SW480 (cell line): ENCODE results near the gene FGFR3.

Experiments
- DNase-seq: peaks from one replicate; pipeline ENCODE4 v3.0.0-alpha.2; 2016; ENCODE audit warnings: low spot score

Gene FGFR3

DNA sequence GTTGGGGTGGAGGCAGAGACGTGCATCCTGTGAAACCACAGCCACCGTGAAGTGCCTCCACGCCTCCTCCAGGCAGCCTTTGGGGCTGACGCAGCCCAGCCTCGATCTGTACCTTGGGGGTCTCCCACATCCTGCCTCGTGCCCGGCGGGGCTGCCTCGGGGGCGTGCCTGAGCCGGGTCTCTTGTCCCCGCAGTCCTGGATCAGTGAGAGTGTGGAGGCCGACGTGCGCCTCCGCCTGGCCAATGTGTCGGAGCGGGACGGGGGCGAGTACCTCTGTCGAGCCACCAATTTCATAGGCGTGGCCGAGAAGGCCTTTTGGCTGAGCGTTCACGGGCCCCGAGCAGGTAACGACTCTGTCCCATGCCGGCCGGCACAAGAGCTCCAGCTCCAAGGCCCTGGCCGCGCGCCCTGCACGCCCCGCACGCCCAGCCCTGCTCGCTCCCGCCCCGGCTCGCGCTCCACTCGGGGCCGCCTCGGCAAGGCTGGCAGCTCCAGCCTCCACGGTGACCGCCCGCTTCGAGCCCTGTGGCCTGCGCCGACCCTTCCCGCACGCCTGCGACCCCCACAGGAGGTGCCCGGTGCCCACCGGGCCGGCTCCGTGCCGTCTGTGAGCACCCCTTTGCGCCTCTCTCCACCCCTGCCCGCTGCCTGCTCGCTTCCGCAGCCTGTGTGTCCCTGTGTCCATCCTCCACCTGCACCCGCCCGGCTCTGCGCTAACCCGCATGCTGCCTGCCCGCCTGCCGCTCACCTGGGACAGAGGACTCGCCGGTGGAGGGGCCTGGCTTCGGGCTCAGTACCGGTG is 9.8 kb downstream of the FGFR3 start:
- no peak for DNase-seq

DNA sequence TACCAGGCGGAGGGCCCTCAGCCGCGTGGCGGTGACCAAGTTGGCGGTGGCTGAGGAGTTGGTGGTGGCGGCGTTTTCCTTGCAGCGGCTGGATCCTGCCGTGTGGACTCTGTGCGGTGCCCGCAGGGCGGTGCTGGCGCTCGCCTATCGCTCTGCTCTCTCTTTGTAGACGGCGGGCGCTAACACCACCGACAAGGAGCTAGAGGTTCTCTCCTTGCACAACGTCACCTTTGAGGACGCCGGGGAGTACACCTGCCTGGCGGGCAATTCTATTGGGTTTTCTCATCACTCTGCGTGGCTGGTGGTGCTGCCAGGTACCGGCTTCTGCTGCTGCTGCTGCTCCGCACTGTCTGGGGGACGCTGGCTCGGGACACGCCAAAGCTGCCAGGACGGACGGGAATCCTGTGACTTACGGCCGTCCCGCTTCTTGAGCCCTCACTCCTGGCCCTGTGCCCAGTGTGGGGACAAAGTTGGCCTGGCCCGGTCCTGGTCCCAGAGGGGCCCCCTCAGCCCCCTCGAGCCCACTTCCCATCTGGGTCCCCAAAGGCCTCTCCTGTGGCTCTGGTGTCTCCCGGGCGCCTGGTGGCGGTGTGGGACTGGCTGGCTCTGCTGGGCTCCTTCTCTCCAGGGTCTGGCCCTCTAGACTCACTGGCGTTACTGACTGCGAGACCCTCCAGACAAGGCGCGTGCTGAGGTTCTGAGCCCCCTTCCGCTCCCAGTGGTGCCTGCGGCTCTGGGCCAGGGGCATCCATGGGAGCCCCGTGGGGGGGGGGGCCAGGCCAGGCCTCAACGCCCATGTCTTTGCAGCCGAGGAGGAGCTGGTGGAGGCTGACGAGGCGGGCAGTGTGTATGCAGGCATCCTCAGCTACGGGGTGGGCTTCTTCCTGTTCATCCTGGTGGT is 10.7 kb downstream of the FGFR3 start:
- DNase-seq = no peak

DNA sequence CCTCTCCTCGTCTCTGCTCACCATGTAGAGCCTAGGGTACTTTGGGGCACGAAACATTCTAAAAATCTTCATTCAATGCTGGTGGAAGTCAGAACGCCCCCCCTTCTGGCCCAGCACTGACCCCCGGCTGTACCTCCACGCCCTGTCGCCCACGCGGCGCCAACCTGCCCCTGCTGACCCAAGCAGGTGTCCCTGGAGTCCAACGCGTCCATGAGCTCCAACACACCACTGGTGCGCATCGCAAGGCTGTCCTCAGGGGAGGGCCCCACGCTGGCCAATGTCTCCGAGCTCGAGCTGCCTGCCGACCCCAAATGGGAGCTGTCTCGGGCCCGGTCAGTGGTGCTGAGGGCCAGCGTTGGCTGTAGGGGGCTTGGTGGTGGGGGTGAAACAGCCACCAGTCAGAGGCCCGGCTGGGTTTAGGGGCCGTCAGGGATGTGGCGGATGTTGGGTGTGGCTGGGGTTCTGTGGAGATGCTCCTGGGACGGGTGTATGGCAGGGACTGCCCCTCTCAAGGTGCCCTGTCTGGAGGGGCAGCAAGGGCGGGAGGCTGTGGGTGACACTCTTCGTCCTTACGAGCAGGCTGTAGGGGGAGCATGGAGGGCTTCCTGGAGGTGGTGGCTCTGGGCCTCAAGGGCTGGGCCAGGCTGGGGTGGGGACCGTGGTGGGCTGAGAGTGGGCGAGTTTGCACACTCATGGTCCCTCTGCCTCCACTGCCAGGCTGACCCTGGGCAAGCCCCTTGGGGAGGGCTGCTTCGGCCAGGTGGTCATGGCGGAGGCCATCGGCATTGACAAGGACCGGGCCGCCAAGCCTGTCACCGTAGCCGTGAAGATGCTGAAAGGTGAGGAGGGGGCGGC is 11.8 kb downstream of the FGFR3 start:
- no peak for DNase-seq

GRCh38 chr4:1805493-1806222 is 12.6 kb downstream of the FGFR3 start:
- DNase-seq = no peak

DNA sequence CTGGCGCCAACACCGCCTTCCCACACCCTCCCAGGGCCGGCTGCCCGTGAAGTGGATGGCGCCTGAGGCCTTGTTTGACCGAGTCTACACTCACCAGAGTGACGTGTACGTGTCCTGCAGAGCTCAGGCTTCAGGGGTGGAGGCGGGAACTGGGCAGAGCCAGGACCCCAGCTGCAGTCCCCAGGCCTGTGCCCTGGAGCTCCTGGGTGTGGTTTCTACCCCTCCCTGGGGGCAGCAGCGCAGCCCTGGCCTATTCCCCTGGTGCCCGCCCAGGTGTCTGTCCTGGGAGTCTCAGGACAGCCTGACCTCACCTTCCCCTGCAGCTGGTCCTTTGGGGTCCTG is 13.1 kb downstream of the FGFR3 start:
- no peak for DNase-seq

- DNase-seq = no peak
Measured at GRCh38 chr4:1806596-1807331, 13.7 kb downstream of the FGFR3 start.

GRCh38 chr4:1807332-1807777 is 14.3 kb downstream of the FGFR3 start:
- DNase-seq = no peak

DNA sequence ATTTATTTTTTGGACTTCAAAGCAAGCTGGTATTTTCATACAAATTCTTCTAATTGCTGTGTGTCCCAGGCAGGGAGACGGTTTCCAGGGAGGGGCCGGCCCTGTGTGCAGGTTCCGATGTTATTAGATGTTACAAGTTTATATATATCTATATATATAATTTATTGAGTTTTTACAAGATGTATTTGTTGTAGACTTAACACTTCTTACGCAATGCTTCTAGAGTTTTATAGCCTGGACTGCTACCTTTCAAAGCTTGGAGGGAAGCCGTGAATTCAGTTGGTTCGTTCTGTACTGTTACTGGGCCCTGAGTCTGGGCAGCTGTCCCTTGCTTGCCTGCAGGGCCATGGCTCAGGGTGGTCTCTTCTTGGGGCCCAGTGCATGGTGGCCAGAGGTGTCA is 15.3 kb downstream of the FGFR3 start:
- DNase-seq = no peak

- DNase-seq = no peak
Measured at GRCh38 chr4:1808851-1809753, 16.0 kb downstream of the FGFR3 start.

DNA sequence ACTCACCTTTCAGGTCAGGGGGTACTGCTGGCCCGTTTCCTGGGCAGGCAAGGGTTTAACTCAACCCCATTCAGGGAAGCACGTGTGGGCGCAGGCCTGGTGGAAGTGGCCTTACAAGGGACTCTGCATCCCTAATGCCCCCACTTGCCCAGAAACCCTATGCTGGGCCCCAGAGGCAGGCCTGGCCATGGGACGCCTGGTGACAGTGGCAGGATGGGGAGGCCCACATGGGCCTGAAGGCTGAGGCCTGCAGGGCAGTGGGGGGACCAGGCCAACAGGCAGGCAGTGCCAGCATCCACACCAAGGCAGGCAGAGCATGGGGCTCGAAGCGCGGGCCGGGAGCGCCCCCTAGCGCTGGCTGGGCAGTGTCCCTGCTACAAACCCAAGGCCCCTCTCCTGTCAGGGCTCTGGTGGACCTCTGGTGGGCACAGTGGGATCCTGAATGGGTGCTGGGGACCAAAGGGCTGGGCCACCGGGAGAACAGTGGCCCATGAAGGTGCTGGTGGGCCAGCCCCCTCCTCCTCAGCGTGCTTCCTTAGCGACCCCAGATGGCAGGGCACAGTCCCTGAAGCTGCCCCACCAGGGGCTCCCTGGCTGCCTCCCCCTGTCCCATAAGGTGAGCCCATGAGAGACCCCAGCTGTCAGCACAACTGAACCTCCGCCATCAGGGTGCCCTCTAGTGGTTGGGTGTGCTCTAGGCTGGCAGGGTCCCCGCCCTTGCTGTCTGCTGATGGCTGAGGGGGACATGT is 16.8 kb downstream of the FGFR3 start:
- DNase-seq = peak; percentile 57

- no peak for DNase-seq
Measured at GRCh38 chr4:1810765-1811164, 17.7 kb downstream of the FGFR3 start.

DNA sequence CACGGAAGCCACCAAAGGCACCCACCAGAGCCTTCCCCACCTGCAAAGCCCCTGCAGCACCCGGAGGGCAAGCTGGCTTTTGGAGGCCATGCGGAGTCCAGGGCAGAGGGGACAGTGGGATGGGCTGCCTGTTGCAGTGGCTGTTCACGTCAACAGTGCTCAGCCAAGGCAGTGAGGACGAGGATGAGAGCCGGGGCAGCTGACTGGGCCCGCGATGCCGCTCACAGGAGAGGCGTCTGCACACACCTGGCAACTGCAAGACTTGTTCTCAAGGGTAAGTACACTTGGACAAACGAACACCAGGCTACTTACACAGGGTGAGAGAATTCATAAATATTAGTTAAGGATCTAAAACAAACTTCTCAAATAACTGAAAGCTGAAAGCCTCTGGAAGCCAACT is 19.6 kb downstream of the FGFR3 start:
- no peak for DNase-seq

- no peak for DNase-seq
Measured at GRCh38 chr4:1813231-1813630, 20.1 kb downstream of the FGFR3 start.

GRCh38 chr4:1813915-1814314 is 20.8 kb downstream of the FGFR3 start:
- DNase-seq = no peak

DNA sequence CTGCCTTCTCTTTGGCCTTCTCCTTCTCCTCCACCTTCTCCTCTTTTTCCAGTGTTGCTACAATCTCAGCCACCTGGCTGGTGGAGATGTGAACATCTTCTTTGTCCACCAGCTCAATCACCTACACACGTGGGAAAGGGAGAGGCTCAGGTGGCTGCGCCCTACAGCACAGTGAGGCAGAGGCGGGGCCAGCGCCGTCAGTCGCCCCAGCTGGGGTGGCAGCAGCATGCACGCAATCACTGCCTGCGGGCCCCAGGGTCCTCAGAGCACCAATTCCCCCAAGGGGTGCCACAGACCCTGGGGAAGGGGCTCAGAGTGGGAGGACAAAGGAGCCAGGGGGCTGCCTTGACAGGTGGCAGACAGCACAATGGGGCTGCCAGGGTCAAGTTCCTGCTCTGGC is 21.4 kb downstream of the FGFR3 start:
- DNase-seq = no peak

GRCh38 chr4:1815096-1815996 is 22.3 kb downstream of the FGFR3 start:
- no peak for DNase-seq

DNA sequence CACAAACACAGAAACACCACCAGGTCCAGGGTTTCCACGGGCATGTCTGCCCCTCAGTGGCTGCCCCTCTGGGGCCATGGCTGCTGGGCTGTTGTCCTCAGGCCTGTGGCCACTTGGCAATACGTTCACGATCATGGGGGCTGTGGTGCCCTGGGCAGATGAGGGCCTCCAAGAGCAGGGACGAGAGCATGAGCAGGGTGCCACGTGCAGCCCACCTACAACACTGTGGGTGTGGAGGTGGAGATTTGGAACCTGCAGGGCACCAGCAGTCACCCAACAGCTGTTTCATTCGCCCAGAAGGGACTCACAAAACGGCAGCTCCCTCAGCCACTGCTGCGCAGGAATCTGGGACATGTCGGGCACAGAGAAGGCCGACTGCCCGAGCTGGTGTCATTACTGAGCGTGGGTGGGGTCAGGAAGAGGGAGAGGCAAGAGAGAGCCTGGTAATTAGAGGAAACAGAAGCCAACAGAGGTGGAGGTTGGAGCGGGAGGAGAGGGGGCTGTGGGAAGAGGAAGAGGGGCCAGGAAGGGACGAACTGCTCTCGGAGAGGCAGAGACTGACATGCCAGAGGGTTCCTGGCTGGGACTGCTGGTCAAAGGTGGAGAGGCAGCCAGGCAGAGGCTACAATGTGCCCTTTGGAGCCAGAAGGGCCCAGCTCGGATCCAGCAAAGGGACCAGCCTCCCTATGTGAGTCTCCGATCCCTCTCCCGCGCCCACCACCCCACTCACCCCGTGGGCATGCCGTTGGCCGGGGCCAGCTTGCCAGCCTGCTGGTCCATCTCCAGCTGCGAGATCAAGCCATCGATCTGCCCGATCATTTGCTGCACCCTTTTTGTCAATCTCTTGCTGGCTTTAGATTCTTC is 23.1 kb downstream of the FGFR3 start:
- DNase-seq = no peak
